NCI-H187 treated with DMSO at 0.1 percent for 48 hours (cell line): ENCODE measurements around the gene ZNF546.

ENCODE experiments used
- DNase-seq: peaks from one replicate; lab custom pipeline; 2025; lab: John Stamatoyannopoulos, UW

ZNF546 gene

DNA sequence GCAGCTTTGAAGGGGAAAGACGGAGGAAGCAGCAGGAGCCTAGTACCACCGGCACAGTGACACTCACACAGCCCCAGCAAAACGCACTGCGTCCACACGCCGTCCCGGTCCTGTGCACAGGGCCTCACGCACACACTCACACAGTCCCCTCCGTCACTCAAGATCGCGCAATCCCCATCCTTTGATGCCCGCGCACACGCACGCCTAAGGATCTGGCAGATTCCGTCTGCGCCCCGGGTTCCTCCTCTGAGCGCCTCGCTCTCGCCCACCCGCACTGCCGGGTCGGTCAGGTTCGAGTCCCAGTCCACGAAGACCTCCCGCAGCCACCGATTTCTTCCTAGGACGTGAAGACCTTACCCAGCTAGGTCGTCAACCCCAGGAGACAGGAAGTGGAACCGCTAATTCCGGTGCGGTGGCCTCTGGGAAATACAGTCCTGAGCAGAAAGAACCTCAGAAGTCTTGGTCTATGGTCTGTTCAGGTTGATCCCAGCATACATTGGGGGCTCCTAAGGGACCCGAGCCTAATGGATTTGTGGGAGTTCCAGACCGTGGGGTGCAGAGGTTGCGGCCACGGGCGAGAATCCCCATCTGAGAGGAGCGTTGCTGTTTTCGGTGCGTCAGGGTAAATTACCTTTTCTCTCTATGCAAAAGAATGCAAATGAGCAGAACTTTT is 59.1 kb downstream of the ZNF546 start, which contains the start of gene ZNF780B:
TSS of gene ZNF780B (minus strand) at position 400 of the 673 bp plus-strand sequence. CDS start 5,899 bp downstream, outside the sequence.
- peak; percentile 14 for DNase-seq

DNA sequence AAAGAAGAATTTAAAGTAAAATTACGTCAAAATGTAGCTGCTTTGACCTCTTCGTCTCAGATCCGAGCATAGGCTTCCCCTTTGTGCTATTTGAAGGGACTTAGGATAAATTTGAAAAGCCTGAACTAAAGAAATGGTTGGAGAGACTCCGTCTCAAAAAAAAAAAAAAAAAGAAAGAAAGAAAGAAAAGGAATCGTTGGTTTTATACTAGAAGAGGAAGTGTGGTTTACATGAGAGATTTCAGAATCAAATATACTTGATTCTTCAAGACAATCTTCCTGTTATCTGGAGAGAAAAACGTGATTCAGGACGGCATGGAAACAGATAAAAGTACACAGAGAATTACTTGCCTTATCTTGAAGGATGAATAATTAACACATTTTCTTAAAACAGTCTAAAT is 59.6 kb downstream of the ZNF546 start:
- DNase-seq: no peak

DNA sequence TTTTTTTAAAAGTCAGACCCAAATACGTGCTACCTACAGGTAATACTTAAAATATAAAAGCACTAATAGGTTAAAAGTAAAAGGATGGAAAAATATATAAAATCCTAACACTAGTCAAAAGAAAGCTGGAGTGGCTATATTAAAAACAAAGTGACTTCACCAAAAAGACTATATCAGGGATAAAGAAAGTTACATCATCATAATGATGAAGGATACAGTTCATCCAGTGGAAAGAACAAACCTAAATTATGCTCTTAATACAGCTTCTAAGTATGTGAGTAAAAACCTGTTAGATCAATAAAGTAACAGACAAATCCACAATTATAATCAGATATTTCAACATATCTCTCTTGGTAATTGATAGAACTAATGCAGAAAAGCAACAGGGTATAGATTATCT is 60.3 kb downstream of the ZNF546 start:
- no peak for DNase-seq

DNA sequence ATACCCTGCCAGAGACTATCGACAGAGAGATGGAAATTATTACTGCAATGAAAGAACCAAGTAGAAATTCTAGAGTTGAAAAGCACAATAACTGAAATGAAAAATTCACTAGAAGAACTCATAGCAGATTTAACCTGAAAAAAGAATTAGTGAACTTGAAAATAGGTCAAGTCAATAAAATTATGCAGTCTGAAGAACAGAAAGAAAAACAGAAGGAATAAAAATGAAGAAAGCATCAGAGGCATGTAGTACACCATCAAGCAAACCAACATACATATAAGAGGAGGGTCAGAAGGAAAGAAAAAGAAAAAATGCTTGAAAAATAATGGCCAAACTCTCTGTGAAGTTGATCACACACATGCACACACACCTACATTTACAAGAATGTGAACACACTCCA is 62.8 kb downstream of the ZNF546 start:
- DNase-seq: no peak

DNA sequence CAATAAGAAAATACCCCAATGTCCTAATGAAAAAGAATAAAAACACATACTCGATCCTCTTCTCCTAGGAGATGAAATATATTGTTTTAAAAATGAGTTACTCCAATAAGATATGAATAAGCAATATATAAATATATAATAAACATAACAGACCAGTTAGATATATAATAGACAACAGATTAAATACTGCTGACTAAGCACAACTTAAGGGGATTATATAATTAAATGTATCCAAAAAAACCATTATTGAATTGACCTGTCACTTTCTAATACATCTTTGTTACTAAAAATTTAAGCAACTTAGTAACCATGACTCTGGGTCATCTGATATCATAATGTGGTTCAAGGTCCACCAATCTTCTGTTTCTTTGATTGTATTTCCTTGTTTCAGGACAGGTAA is 73.2 kb downstream of the ZNF546 start:
- DNase-seq: no peak
